Right lobe of liver (tissue), 4 donors: ENCODE data around the gene SELE.
"Not testable (repeated sequence)": the region's sequence is repeated elsewhere in the genome, so short reads cannot be mapped to it uniquely, and the experiment has no call there.

ENCODE experiments used
- CTCF ChIP-seq, 4 donors: fragments of 200-600 bp in 3 of 4; fragments of 450-650 bp in 1 of 4; IDR thresholded peaks; one replicate each; pipeline versions ENCODE4 v1.5.1 to v1.8.0; 2016 to 2022; ENCODE audit warnings: antibody characterized with exemption in 4 of 4, mild to moderate bottlenecking in 2 of 4
- POLR2A ChIP-seq: fragments of 450-650 bp; IDR thresholded peaks from one replicate; pipeline ENCODE4 v1.6.1; 2017; ENCODE audit warnings: antibody characterized with exemption, mild to moderate bottlenecking
- donor health status: DM: no; HTN: no; CAD: no.
- donor health status: DM: no; HTN: no; CAD: no.
- donor health status: DM: no; HTN: yes; CAD: no.

- TF ChIP-seq POLR2A; CTCF (IDR thresholded peaks at IDR 0.05): not testable (repeated sequence)
These were observed 18.8 kb downstream of the SELE start for GRCh38 chr1:169715100-169715499.
